Gastrocnemius medialis (tissue), 4 donors: ENCODE measurements around the gene CHI3L1.

Source experiments
- POLR2A ChIP-seq, 2 donors: fragments of 450-650 bp; IDR thresholded peaks; one replicate each; pipeline ENCODE4 v1.6.1; 2017; ENCODE audit warnings: antibody characterized with exemption in 2 of 2, mild to moderate bottlenecking in 2 of 2, moderate library complexity in 2 of 2
- TF ChIP-seq, protein P1 (sequence below), 5 experiments: fragments of 450-650 bp in 3 of 5; fragments of 200-600 bp in 2 of 5; sonication (generic) in 2 of 5; IDR thresholded peaks in 4 of 5; conservative IDR thresholded peaks in 1 of 5; 1 replicate in 4 of 5; 2 replicates in 1 of 5; pipeline ENCODE4 v1.5.1; 2016 to 2019; ENCODE audit warnings: antibody characterized with exemption in 5 of 5, mild to moderate bottlenecking in 3 of 5, moderate library complexity in 3 of 5

DNA sequence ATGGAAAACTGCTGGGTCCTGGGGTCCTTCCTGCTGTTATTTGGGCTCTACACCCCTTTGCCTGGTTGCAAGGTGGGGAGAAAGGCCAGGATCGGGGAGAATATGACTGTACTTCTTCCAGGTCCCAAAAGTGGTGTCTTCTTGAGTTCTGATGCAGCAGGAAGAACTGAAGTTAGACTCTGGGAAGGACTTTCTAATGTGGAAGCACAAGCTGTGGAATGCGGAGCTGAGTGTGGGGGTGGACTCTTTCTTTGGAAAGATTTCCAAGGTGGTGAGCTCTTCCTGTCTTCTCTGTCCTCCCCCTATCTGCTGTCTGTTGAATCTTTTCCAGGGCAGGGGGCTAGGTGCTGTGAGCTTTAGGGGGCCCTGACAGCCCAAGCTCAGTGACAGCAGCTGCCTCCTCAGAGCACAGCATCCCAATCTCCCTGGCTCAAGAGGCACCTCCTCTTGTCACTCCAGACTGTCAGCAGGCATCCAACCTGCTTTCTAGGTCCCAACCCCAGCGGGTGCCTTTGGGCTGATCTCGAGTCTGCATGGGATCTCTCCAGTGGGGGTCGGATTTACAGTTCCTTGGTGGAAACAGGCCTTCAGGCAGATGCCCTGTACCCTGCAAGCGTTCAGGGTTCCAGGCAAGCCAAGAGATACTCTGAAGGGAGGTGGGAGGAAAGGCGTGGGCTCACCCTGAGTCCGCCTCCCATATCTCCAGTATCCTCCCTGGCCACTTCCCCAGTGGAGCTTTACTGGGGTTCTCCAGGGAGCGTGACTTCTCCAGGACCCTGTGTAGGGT, 35.8 kb downstream of the CHI3L1 start:
- TF ChIP-seq, protein P1, sequence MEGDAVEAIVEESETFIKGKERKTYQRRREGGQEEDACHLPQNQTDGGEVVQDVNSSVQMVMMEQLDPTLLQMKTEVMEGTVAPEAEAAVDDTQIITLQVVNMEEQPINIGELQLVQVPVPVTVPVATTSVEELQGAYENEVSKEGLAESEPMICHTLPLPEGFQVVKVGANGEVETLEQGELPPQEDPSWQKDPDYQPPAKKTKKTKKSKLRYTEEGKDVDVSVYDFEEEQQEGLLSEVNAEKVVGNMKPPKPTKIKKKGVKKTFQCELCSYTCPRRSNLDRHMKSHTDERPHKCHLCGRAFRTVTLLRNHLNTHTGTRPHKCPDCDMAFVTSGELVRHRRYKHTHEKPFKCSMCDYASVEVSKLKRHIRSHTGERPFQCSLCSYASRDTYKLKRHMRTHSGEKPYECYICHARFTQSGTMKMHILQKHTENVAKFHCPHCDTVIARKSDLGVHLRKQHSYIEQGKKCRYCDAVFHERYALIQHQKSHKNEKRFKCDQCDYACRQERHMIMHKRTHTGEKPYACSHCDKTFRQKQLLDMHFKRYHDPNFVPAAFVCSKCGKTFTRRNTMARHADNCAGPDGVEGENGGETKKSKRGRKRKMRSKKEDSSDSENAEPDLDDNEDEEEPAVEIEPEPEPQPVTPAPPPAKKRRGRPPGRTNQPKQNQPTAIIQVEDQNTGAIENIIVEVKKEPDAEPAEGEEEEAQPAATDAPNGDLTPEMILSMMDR (IDR thresholded peaks at IDR 0.05 in 4 of 5, conservative IDR thresholded peaks at IDR 0.05 in 1 of 5) = no peak
- no peak for TF ChIP-seq POLR2A (IDR thresholded peaks at IDR 0.05)
